Amniotic epithelial cell (primary cell): ENCODE measurements around the gene PRR30.
"Not testable (repeated sequence)": the region's sequence is repeated elsewhere in the genome, so short reads cannot be mapped to it uniquely, and the experiment has no call there.

Experiments used
- DNase-seq: peaks from one replicate; pipeline ENCODE4 v3.0.0-alpha.2; 2010; ENCODE audit warnings: low read depth

PRR30 gene

DNA sequence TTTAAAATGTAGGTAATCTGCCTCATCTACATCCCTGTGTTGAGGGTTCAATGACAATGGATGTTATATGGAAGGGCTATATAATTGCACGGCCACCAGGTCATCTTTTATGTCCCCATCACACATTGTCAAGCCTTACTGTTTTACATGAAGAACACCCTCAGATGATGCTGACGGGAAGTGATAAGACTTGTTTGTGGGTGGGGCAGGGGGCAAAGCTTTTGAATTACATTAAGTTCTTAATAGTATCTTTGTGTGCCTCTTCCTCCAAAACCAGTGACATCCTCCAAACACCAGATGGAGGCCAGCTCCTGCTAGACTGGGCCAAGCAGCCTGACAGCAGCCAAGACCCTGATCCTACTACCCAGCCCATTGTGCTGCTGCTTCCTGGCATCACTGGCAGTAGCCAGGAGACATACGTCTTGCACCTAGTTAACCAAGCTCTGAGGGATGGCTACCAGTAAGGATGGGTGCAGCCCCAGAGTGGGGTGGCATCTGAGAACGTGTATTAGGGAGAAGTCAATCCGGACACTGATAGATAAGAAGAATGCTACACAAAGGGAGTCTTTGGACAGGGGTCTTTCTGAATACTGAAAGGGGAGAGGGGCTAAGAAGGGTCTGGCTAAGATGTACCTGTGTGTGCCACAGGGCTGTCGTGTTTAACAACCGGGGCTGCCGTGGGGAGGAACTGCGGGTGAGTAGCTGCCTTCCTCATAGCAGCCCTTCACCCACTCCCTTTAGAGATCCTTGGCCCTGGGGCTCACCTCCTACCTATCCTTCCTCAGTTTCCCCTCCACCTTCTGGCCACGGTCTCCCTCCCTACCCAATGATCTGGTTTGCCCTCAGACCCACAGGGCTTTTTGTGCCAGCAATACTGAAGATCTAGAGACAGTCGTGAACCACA, 10.3 kb downstream of the PRR30 start:
- DNase-seq: no peak

DNA sequence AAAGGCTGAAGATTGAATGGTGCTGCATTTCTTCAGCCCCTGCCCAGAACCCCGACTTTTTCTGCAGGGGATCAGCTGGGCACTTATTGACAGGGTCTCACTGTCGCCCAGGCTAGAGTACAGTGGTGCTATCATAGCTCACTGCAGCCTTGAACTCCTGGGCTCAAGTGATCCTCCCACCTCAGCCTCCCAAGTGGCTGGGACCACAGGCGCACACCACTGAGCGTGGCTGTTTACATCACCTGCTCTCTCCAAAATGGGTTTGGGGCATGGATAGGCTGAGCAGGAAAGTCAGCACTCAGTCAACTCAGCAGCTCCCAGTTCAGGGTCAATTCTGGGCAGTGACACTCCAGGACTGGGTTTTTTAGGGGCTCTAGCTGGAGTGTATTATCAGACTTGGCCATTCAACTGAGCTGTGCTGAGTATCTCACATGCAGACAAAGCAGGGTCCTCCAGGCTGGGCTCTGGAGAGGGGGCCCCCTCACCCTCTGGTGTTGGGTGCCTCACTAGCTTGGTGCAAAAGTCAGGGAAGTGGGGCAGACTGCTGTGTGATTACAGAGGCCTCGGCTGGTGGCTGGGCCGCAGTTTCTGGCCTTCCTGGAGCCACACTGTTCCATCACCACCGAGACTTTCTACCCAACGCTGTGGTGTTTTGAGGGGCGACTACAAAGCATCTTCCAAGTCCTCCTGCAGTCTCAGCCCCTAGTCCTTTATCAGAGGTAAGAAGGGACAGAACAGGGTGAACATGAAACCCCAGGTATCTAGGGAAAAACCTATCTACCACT, 11.1 kb downstream of the PRR30 start:
- no peak for DNase-seq

- no peak for DNase-seq
Measured at GRCh38 chr2:27126252-27126710, 12.9 kb downstream of the PRR30 start.

DNA sequence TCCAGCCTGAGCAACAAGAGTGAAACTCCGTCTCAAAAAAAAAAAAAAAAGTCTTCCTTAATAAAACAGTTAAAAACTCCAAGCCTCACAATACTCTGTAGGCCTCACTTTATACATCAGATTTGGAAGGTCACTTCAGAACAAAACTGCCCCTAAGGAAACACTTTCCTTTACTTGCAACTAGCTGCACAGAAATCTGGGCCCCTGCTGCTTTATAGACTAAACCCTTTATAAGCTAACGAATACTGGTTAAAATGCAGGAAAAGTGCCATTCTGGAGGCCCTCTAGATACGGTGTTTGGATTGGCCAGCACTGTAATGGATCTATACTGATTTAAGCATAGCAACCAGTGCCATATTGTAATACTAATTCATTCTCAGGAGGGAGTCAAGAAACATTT, 14.1 kb downstream of the PRR30 start:
- DNase-seq: no peak

GRCh38 chr2:27123302-27124150, 15.7 kb downstream of the PRR30 start, which contains the start of gene ABHD1:
Gene ABHD1 (plus strand): TSS chr2:27123815. CDS start chr2:27123949, 134 bp downstream.
- no peak for DNase-seq

- DNase-seq: no peak
Measured at GRCh38 chr2:27122791-27123190, 16.4 kb downstream of the PRR30 start.

DNA sequence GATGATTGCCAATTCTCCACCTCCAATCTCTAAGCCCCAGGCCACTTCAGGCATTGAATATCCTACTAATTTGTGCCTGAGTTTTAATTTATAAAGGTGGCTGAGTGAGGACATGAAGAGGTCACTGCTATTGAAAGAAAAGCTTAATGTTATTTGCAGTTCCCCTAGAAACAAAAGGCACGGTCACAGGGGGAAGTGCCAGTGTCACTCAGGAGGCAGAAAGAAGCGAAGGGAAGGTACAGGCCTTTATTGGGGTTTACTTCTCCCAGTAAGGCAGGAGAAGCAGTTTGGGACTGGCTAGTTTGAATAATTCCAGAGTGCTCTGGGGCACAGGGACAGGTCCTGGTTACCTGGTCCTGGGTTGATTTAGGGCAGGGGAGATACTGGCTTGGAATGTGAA, 17.3 kb downstream of the PRR30 start:
- DNase-seq: no peak

DNA sequence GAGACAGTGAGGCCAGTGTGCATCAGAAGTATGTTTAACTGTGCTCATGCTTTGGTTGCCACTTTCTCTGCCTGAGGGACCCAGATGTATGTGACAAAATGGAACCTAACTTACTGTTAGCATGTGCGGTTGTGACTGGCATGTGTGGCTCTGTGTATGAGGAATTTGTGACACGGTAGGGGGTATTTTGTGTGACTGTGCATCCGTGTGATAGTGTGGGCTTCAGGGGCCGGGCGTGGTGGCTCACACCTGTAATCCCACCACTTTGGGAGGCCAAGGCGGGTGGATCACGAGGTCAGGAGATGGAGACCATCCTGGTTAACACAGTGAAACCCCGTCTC, 19.9 kb downstream of the PRR30 start:
- not testable (repeated sequence) for DNase-seq

- no peak for DNase-seq
Measured at GRCh38 chr2:27118525-27119329, 20.5 kb downstream of the PRR30 start, which contains the start of gene CGREF1. Gene CGREF1 (minus strand): TSS chr2:27119128. CDS start chr2:27104366, 14,762 bp downstream.

- DNase-seq: no peak
Measured at GRCh38 chr2:27117995-27118524, 21.1 kb downstream of the PRR30 start.

- no peak for DNase-seq
Measured at GRCh38 chr2:27115519-27115918, 23.7 kb downstream of the PRR30 start.

DNA sequence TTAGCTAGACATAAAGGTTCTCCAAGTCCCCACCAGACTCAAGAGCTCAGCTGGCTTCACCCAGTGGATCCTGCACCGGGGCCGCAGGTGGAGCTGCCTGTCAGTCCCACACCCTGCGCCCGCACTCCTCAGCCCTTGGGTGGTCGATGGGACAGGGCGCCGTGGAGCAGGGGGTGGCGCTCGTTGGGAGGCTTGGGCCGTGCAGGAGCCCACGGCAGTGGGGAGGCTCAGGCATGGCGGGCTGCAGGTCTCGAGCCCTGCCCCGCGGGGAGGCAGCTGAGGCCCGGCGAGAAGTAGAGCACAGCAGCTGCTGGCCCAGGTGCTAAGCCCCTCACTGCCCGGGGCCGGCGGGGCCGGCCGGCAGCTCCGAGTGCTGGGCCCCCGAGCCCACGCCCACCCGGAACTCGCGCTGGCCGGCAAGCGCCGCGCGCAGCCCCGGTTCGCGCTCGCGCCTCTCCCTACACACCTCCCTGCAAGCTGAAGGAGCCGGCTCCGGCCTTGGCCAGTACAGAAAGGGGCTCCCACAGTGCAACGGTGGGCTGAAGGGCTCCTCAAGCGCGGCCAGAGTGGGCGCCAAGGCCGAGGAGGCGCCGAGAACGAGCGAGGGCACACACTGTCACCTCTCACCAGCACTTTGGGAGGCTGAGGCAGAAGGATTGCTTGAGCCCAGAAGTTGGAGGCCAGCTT, 27.7 kb downstream of the PRR30 start:
- DNase-seq: not testable (repeated sequence)

- DNase-seq: not testable (repeated sequence)
Measured at GRCh38 chr2:27110603-27111352, 28.4 kb downstream of the PRR30 start.

DNA sequence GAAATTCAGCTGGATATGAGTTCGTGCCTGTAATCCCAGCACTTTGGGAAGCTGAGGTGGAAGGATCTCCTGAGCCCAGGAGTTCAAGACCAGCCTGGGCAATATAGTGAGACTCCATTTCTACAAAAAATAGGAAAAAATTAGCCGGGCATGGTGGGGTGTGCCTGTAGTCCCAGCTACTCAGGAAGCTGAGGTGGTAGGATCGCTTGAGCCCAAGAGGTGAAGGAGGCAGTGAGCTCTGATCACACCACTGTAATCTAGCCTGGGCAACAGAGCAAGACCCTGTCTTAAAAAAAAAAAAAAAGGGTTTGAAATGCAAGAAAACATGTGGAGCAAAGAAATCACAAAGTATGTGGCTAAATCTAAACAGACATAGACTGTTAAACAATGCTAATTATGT, 30.1 kb downstream of the PRR30 start:
- no peak for DNase-seq

GRCh38 chr2:27108221-27108620, 31.0 kb downstream of the PRR30 start:
- no peak for DNase-seq

GRCh38 chr2:27105981-27106380, 33.2 kb downstream of the PRR30 start:
- no peak for DNase-seq

DNA sequence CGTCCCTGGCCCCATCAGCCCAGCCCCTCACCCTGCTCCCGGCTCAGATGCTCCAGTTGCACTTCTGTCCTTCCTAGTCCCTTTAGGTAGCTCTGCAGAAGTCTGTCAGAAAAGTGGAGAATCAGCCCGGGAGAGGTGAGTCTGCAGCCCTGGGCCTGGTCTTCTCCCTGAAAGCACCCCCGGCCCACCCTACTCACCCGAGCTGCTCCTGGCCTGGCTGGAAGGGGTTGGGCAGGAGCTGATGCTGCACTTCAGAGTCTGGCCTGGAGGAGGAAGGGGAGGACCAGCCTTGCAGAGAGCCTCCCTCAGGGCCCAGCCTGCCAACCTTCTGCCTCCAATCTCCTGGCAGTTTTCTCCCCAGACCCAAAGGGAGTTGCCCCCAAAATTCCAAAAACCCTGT, 36.9 kb downstream of the PRR30 start:
- no peak for DNase-seq

- no peak for DNase-seq
Measured at GRCh38 chr2:27100036-27100435, 39.2 kb downstream of the PRR30 start.

GRCh38 chr2:27099334-27099955, 39.8 kb downstream of the PRR30 start:
- DNase-seq: no peak
